GM12878 (cell line): ENCODE results near the gene SIRT5. TPM values are rescaled to one million over a fixed set of nuclear protein-coding genes. Genes with fewer than 3 reads are reported as not detected.

Experiments used
- ATAC-seq: fragments of 200-7000 bp; cut with Tn5 transposase; 3 replicates; pipeline ENCODE4 v1.9.1; 2020; ENCODE audit warnings: mild to moderate bottlenecking, moderate library complexity
- BruUV-seq: library from RNA; stranded (reverse); fragments of 400-500 nt; replicated peaks from 2 replicates; lab custom pipeline; 2021; lab: Mats Ljungman, UMichigan
- CTCF ChIA-PET: fragments of 300-600 bp; sonication (Branson Sonifier 250); formaldehyde crosslinking; extraction: SDS; loops from one replicate; lab custom pipeline; 2021; ENCODE audit warnings: inconsistent platforms; lab: Yijun Ruan, JAX
- POLR2A ChIA-PET: fragments of 350-600 bp; formaldehyde crosslinking; extraction: SDS; loops from one replicate; lab custom pipeline; 2021; ENCODE audit warnings: inconsistent platforms; lab: Charles Lee
- RAD21 ChIA-PET: fragments of 300-600 bp; sonication (Branson Sonifier 250); formaldehyde crosslinking; loops from one replicate; lab custom pipeline; 2023; ENCODE audit warnings: antibody characterized with exemption; ENCODE audit not compliant: unreplicated experiment; lab: Charles Lee
- SMC1A ChIA-PET: fragments of 300-600 bp; sonication (Branson Sonifier 250); formaldehyde crosslinking; loops from one replicate; lab custom pipeline; 2023; ENCODE audit not compliant: unreplicated experiment, uncharacterized antibody; lab: Charles Lee
- DNase-seq: peaks from one replicate; pipeline ENCODE4 v3.0.0-alpha.2; 2011; ENCODE audit warnings: low read depth, low spot score
- FAIRE-seq: peaks from 3 replicates; lab custom pipeline; 2011; peaks lifted over from hg19 to GRCh38; lab: Jason Lieb, UNC
- H2AFZ ChIP-seq: 2 replicates; pipeline ENCODE4 v1.6.0; 2011; ENCODE audit warnings: low read depth, low read length, control low read depth; ENCODE audit not compliant: control insufficient read depth
- H3K27ac ChIP-seq: 2 replicates; pipeline ENCODE4 v1.5.1; 2011; ENCODE audit warnings: control low read depth; ENCODE audit not compliant: control insufficient read depth, insufficient read depth
- H3K27me3 ChIP-seq, 2 experiments: replicated peaks in 1 of 2; 2 replicates each; pipeline versions ENCODE4 v1.6.0 to v1.6.1; 2011; ENCODE audit warnings: low read length in 1 of 2; ENCODE audit not compliant: control insufficient read depth in 2 of 2, insufficient read depth in 2 of 2
- H3K36me3 ChIP-seq, 2 experiments: 2 replicates each; pipeline ENCODE4 v1.5.1; 2011; ENCODE audit warnings: low read length in 1 of 2; ENCODE audit not compliant: control insufficient read depth in 2 of 2, insufficient read depth in 2 of 2
- H3K4me1 ChIP-seq: 2 replicates; pipeline ENCODE4 v1.6.1; 2011; ENCODE audit warnings: mild to moderate bottlenecking, low read length, moderate library complexity, mixed read lengths; ENCODE audit not compliant: control insufficient read depth, insufficient read depth
- H3K4me2 ChIP-seq: 2 replicates; pipeline ENCODE4 v1.6.0; 2011; ENCODE audit warnings: control low read depth; ENCODE audit not compliant: control insufficient read depth, insufficient read depth
- H3K4me3 ChIP-seq: fragments of 200-600 bp; sonication (generic); 2 replicates; pipeline ENCODE4 v1.5.1; 2016
- H3K79me2 ChIP-seq: 2 replicates; pipeline ENCODE4 v1.6.0; 2011; ENCODE audit warnings: low read length; ENCODE audit not compliant: control insufficient read depth, insufficient read depth
- H3K9ac ChIP-seq: 2 replicates; pipeline ENCODE4 v1.8.0; 2011; ENCODE audit warnings: low read length, control low read depth, mixed read lengths; ENCODE audit not compliant: control insufficient read depth, insufficient read depth
- H3K9me3 ChIP-seq: replicated peaks from 3 replicates; pipeline ENCODE4 v1.5.1; 2011; ENCODE audit warnings: mild to moderate bottlenecking, low read length; ENCODE audit not compliant: control insufficient read depth, insufficient read depth
- H4K20me1 ChIP-seq: 2 replicates; pipeline ENCODE4 v1.6.0; 2011; ENCODE audit not compliant: control insufficient read depth, insufficient read depth
- BHLHE40 ChIP-seq, 2 experiments: fragments of 450-650 bp in 1 of 2; IDR thresholded peaks; 2 replicates each; pipeline ENCODE4 v1.6.1; 2011 to 2017; ENCODE audit warnings: low read depth in 2 of 2, borderline replicate concordance in 1 of 2, improper control_type of control experiment in 1 of 2, low read length in 1 of 2, mild to moderate bottlenecking in 1 of 2
- BMI1 ChIP-seq: fragments of 450-650 bp; IDR thresholded peaks from 2 replicates; pipeline ENCODE4 v1.6.1; 2016; ENCODE audit warnings: mild to moderate bottlenecking, moderate library complexity, borderline replicate concordance
- IKZF1 ChIP-seq: fragments of 450-650 bp; conservative IDR thresholded peaks from 2 replicates; pipeline ENCODE4 v1.6.1; 2017; ENCODE audit warnings: antibody characterized with exemption, mild to moderate bottlenecking
- LARP7 ChIP-seq: fragments of 450-650 bp; IDR thresholded peaks from 2 replicates; pipeline ENCODE4 v1.6.1; 2017; ENCODE audit warnings: mild to moderate bottlenecking
- MYC ChIP-seq: IDR thresholded peaks from 2 replicates; pipeline ENCODE4 v1.6.1; 2011; ENCODE audit warnings: mild to moderate bottlenecking, low read length, moderate library complexity, inconsistent platforms; ENCODE audit not compliant: insufficient read depth, insufficient replicate concordance, insufficient read length, severe bottlenecking
- NBN ChIP-seq: fragments of 450-650 bp; IDR thresholded peaks from 2 replicates; pipeline ENCODE4 v1.6.1; 2016
- RAD51 ChIP-seq: fragments of 450-650 bp; IDR thresholded peaks from 2 replicates; pipeline ENCODE4 v1.6.1; 2016; ENCODE audit warnings: moderate library complexity, mild to moderate bottlenecking, inconsistent platforms
- YY1 ChIP-seq: IDR thresholded peaks from 2 replicates; pipeline ENCODE4 v1.6.1; 2011; ENCODE audit warnings: low read depth, mild to moderate bottlenecking, low read length
- ZZZ3 ChIP-seq: IDR thresholded peaks from 2 replicates; pipeline ENCODE4 v1.6.1; 2011; ENCODE audit warnings: low read depth; ENCODE audit not compliant: control insufficient read depth, insufficient read length
- WGBS: methylation state at CpG from one replicate; pipeline ENCODE4 v1.1.6; 2016; ENCODE audit warnings: low lambda C conversion rate; ENCODE audit not compliant: insufficient replicate concordance, insufficient coverage; ENCODE audit errors: missing lambda C conversion rate; 5-methylcytosine and 5-hydroxymethylcytosine counted together
- in situ Hi-C: fragments of 300-500 bp; cut with MboI; formaldehyde crosslinking; loops from 9 replicates; pipeline ENCODE4 v1.14.3; 2018; ENCODE audit warnings: mixed read lengths
- intact Hi-C: fragments of 100-400 bp; cut with micrococcal nuclease; formaldehyde crosslinking; loops from one replicate; pipeline ENCODE4 v1.14.2; 2022; ENCODE audit not compliant: unreplicated experiment
- polyA plus RNA-seq, 11 experiments: library from polyadenylated mRNA; depleted of rRNA in 4 of 11; unstranded in 6 of 11; stranded (reverse) in 5 of 11; fragments of >200 nt; fragmentation: Nextera tagmentation in 4 of 11; fragmentation: Illumina TruSeq in 1 of 11; extraction: Ambion mirVana in 4 of 11; extraction: Trizol in 1 of 11; gene quantifications; 1 replicate in 1 of 11; 2 replicates in 10 of 11; pipeline versions ENCODE4 v1.2.1 to v1.2.3, GENCODE V29; 2011 to 2016; ENCODE audit warnings: inconsistent platforms in 2 of 11, missing spikeins in 2 of 11, low read depth in 1 of 11
- total RNA-seq, 4 experiments: library from RNA; depleted of rRNA in 3 of 4; stranded (reverse); fragments of >200 nt in 3 of 4; fragmentation: Illumina TruSeq in 1 of 4; extraction: Trizol in 1 of 4; gene quantifications; 2 replicates each; pipeline versions ENCODE4 v1.2.1 to v1.2.3, GENCODE V29; 2013 to 2021
- TF ChIP-seq, protein P1 (sequence below): fragments of 450-650 bp; IDR thresholded peaks from 2 replicates; pipeline ENCODE4 v1.6.1; 2016; ENCODE audit warnings: mild to moderate bottlenecking
- TF ChIP-seq, protein P2 (sequence below): IDR thresholded peaks from 2 replicates; pipeline ENCODE4 v1.6.1; 2012; ENCODE audit warnings: low read length, inconsistent platforms

The SIRT5 gene
- total and polyA plus RNA-seq, 10 of the 15 experiments (the other 5 are each of a cell fraction or from before 2014, with no cell fraction given): 1.7 to 12.4 (median 10.0) TPM

GRCh38 chr6:13649393-13649792 lies 75.0 kb downstream of the SIRT5 start (continued):
- TF ChIP-seq, protein P1, sequence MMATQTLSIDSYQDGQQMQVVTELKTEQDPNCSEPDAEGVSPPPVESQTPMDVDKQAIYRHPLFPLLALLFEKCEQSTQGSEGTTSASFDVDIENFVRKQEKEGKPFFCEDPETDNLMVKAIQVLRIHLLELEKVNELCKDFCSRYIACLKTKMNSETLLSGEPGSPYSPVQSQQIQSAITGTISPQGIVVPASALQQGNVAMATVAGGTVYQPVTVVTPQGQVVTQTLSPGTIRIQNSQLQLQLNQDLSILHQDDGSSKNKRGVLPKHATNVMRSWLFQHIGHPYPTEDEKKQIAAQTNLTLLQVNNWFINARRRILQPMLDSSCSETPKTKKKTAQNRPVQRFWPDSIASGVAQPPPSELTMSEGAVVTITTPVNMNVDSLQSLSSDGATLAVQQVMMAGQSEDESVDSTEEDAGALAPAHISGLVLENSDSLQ: no peak
- TF ChIP-seq LARP7: no peak
- TF ChIP-seq NBN: no peak
- no peak for TF ChIP-seq YY1
- TF ChIP-seq ZZZ3: no peak
- TF ChIP-seq IKZF1: no peak
- TF ChIP-seq BHLHE40 (IDR thresholded peaks at IDR 0.05; ENCODE audit: borderline replicate concordance in 1 of 2, low read depth in 2 of 2, low read length in 1 of 2): no peak
- no peak for TF ChIP-seq BMI1

- Histone ChIP-seq H3K9ac (no peak overlapping the region), H3K27me3 (no peaks in the 10 kb centered on the region), H3K4me2 (no peak overlapping the region), H3K4me1 (no peaks in the 10 kb centered on the region), H3K36me3 (peaks cover 0 to 7% of the 10 kb centered on the region in 2 experiments; a peak in 3 of 4 replicates), H3K27ac (no peak overlapping the region), H3K9me3 (no peaks in the 10 kb centered on the region), H3K79me2 (no peaks in the 10 kb centered on the region; the same call in 1 of the 2 replicates), H2AFZ (no peak overlapping the region), H4K20me1 (no peaks in the 10 kb centered on the region)
- FAIRE-seq (peak; percentile 49), DNase-seq (no peak)
- CTCF ChIA-PET: interaction anchor here (1.2 to 1.9 kb wide), 3 partner anchors 29 to 78 kb away, joined by 4 to 6 read pairs (median 4); partner anchors contain the start of gene SIRT5
- WGBS: 100% methylated on average over 2 of the region's 2 CpGs
- SMC1A ChIA-PET: interaction anchor here (0.9 to 1.7 kb wide), 6 partner anchors 11 to 413 kb away, joined by 3 read pairs; no protein-coding TSS in a partner anchor
- BruUV-seq: no TSS peak
- TF ChIP-seq MYC (no peak), RAD51 (no peak)
- TF ChIP-seq, protein P2, sequence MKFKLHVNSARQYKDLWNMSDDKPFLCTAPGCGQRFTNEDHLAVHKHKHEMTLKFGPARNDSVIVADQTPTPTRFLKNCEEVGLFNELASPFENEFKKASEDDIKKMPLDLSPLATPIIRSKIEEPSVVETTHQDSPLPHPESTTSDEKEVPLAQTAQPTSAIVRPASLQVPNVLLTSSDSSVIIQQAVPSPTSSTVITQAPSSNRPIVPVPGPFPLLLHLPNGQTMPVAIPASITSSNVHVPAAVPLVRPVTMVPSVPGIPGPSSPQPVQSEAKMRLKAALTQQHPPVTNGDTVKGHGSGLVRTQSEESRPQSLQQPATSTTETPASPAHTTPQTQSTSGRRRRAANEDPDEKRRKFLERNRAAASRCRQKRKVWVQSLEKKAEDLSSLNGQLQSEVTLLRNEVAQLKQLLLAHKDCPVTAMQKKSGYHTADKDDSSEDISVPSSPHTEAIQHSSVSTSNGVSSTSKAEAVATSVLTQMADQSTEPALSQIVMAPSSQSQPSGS: no peak
- TF ChIP-seq, all 136 proteins: peak for 0
- H3K4me3 ChIP-seq: no peak overlapping the region
- ATAC-seq: no peak
- ChIA-PET RAD21 (no interaction called here), POLR2A (no interaction called here)
- in situ Hi-C loops (no loop called here), intact Hi-C loops (no loop called here)
Measured at GRCh38 chr6:13653296-13653695, 78.9 kb downstream of the SIRT5 start.
